DND-41 (cell line): ENCODE data around the gene RGS3.

Experiments
- ATAC-seq: fragments of 200-7000 bp; cut with Tn5 transposase; 3 replicates; pipeline ENCODE4 v1.9.1; 2021; ENCODE audit warnings: low read depth; ENCODE audit not compliant: insufficient read depth
- DNase-seq: peaks from one replicate; pipeline ENCODE4 v3.0.0-alpha.2; 2020
- H2AFZ ChIP-seq: 2 replicates; pipeline ENCODE4 v1.6.0; 2012; ENCODE audit warnings: low read depth, low read length
- H3K27ac ChIP-seq: 2 replicates; pipeline ENCODE4 v1.5.1; 2012; ENCODE audit warnings: low read length, inconsistent platforms
- H3K27me3 ChIP-seq: fragments of 200-600 bp; sonication (generic); 2 replicates; pipeline ENCODE4 v1.6.0; 2012; ENCODE audit warnings: low read length, mild to moderate bottlenecking, inconsistent platforms; ENCODE audit not compliant: insufficient read depth, poor library complexity
- H3K36me3 ChIP-seq: 2 replicates; pipeline ENCODE4 v1.5.1; 2012; ENCODE audit warnings: low read length, inconsistent platforms; ENCODE audit not compliant: insufficient read depth
- H3K4me1 ChIP-seq: 2 replicates; pipeline ENCODE4 v1.5.1; 2012; ENCODE audit warnings: mild to moderate bottlenecking, low read length; ENCODE audit not compliant: insufficient read depth
- H3K4me2 ChIP-seq: 2 replicates; pipeline ENCODE4 v1.6.0; 2012; ENCODE audit warnings: mild to moderate bottlenecking, moderate library complexity, low read length, inconsistent platforms; ENCODE audit not compliant: insufficient read depth
- H3K4me3 ChIP-seq, 2 experiments: fragments of 200-600 bp in 1 of 2; shearing (Covaris generic) in 1 of 2; 2 replicates each; pipeline ENCODE4 v1.5.1; 2012 to 2016; ENCODE audit warnings: inconsistent platforms in 2 of 2, low read length in 2 of 2, mild to moderate bottlenecking in 2 of 2, low read depth in 1 of 2, moderate library complexity in 1 of 2
- H3K79me2 ChIP-seq: 2 replicates; pipeline ENCODE4 v1.6.0; 2012; ENCODE audit warnings: low read length, inconsistent platforms; ENCODE audit not compliant: insufficient read depth
- H3K9ac ChIP-seq: 2 replicates; pipeline ENCODE4 v1.6.0; 2012; ENCODE audit warnings: low read depth, mild to moderate bottlenecking, inconsistent platforms, low read length, moderate library complexity
- H3K9me3 ChIP-seq: 2 replicates; pipeline ENCODE4 v1.5.1; 2012; ENCODE audit warnings: low read length, moderate library complexity, mild to moderate bottlenecking, inconsistent platforms; ENCODE audit not compliant: insufficient read depth, severe bottlenecking
- H4K20me1 ChIP-seq: 2 replicates; pipeline ENCODE4 v1.6.0; 2012; ENCODE audit warnings: low read length; ENCODE audit not compliant: insufficient read depth
- CTCF ChIP-seq: IDR thresholded peaks from 2 replicates; pipeline ENCODE4 v1.5.1; 2012; ENCODE audit warnings: borderline replicate concordance, low read length, moderate library complexity, mild to moderate bottlenecking; ENCODE audit not compliant: poor library complexity, severe bottlenecking; ENCODE audit errors: extremely low read depth
- EZH2 ChIP-seq: IDR thresholded peaks from 3 replicates; pipeline ENCODE4 v1.6.1; 2012; ENCODE audit warnings: borderline replicate concordance, low read depth, mild to moderate bottlenecking, moderate library complexity, low read length, inconsistent platforms; ENCODE audit not compliant: severe bottlenecking

RGS3 gene

GRCh38 chr9:113598883-113599282, 135.4 kb downstream of the RGS3 start:
- DNase-seq (no peak), ATAC-seq (no peak)
- Histone ChIP-seq H3K9ac (no peak overlapping the region), H3K4me3 (no peak overlapping the region), H3K27me3 (no peaks in the 10 kb centered on the region), H3K36me3 (no peaks in the 10 kb centered on the region; the same call in 1 of the 2 replicates), H3K4me2 (no peak overlapping the region), H3K4me1 (no peaks in the 10 kb centered on the region), H3K79me2 (no peaks in the 10 kb centered on the region), H3K27ac (no peak overlapping the region), H2AFZ (no peak overlapping the region), H3K9me3 (no peaks in the 10 kb centered on the region), H4K20me1 (no peaks in the 10 kb centered on the region)
- TF ChIP-seq CTCF, result no peak
- TF ChIP-seq EZH2, result no peak

DNA sequence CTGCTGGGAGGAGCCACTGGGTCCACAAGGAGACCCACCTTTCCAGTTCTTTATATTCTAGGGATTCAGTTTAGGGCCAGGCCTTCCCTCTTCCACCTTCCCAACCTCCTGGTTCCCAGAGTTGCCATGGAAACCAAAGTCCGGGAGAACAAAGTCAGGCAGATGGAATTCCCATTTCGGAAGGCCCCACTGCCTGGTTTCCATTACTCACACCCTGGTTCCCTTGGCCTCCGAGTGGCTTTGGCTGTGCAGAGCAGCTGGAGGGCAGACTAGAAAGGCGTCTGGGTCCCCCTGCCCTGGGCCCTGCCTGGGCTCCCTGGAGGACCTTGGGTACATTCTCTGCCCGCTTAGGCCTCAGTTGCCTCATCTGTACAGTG, 136.1 kb downstream of the RGS3 start:
- Histone ChIP-seq H3K79me2 (no peaks in the 10 kb centered on the region), H3K9ac (no peak overlapping the region), H4K20me1 (no peaks in the 10 kb centered on the region), H3K4me3 (no peak overlapping the region), H3K9me3 (no peaks in the 10 kb centered on the region), H3K27ac (no peak overlapping the region), H3K27me3 (no peaks in the 10 kb centered on the region), H3K4me2 (no peak overlapping the region), H3K36me3 (no peaks in the 10 kb centered on the region; the same call in 1 of the 2 replicates), H3K4me1 (no peaks in the 10 kb centered on the region), H2AFZ (no peak overlapping the region)
- no peak for ATAC-seq
- no peak for DNase-seq
- TF ChIP-seq EZH2 (no peak), CTCF (no peak)

- H3K79me2 ChIP-seq, result no peaks in the 10 kb centered on the region
- H3K36me3 ChIP-seq, result no peaks in the 10 kb centered on the region; the same call in 1 of the 2 replicates
- H3K9me3 ChIP-seq, result no peaks in the 10 kb centered on the region
- no peak overlapping the region for H3K4me3 ChIP-seq
- no peak overlapping the region for H3K27ac ChIP-seq
- DNase-seq (no peak), ATAC-seq (no peak)
- no peaks in the 10 kb centered on the region for H3K27me3 ChIP-seq
- no peak overlapping the region for H2AFZ ChIP-seq
- no peak for TF ChIP-seq EZH2
- no peak overlapping the region for H3K4me2 ChIP-seq
- no peaks in the 10 kb centered on the region for H3K4me1 ChIP-seq
- no peak overlapping the region for H3K9ac ChIP-seq
- no peaks in the 10 kb centered on the region for H4K20me1 ChIP-seq
These were observed 136.7 kb downstream of the RGS3 start for GRCh38 chr9:113600023-113600823.

DNA sequence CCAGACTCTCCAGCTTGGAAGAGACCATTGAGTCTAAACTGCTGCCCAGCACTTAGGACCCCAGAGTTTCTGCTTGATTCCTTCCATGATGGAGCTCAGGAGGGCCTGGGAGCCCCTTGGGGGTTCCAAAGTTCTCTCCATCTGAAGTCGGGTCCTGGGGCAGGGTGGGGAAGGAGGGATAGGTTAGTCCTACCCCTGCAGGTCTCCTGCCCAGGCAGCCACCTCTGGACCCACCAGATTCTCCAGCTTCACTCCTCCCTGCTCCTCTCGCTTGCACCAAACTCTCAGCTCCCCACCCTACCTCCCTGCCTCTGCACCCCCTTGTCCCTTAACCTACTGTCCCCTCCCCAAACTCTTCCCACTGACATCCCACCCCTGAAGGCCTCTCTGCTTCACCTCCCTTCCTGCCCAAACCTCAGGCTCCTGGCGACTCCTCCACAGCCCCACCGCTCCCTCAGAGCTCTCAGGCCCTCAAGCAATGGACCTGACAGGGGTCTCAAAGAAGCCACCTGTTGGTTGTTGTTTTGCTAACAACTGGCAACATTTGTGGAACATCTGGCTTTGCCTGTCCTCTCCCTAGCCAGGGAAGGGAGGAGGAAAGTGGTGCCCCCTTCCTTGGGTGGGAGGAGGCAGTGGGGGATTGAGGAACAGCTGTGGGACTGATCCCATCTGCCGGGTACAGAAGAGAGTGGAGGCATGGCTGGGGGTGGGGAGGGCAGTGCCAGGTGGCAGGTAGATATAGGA, 137.5 kb downstream of the RGS3 start:
- H3K9ac ChIP-seq, result no peak overlapping the region
- H3K4me3 ChIP-seq, result no peak overlapping the region
- ATAC-seq, result no peak
- no peaks in the 10 kb centered on the region; the same call in 1 of the 2 replicates for H3K36me3 ChIP-seq
- no peaks in the 10 kb centered on the region for H3K27me3 ChIP-seq
- no peaks in the 10 kb centered on the region for H3K9me3 ChIP-seq
- no peak overlapping the region for H3K4me2 ChIP-seq
- H3K27ac ChIP-seq, result no peak overlapping the region
- DNase-seq, result no peak
- no peak for TF ChIP-seq CTCF
- no peak for TF ChIP-seq EZH2
- H3K79me2 ChIP-seq, result no peaks in the 10 kb centered on the region
- H3K4me1 ChIP-seq, result no peaks in the 10 kb centered on the region
- no peak overlapping the region for H2AFZ ChIP-seq
- H4K20me1 ChIP-seq, result no peaks in the 10 kb centered on the region
